Kidney (tissue), 22 donors: ENCODE measurements around the gene WDR48. TPM values are rescaled to one million over a fixed set of nuclear protein-coding genes. Genes with fewer than 3 reads are reported as not detected.

Experiments used
- DNase-seq, 5 donors: peaks; one replicate each; pipeline ENCODE4 v3.0.0-alpha.2; 2013 to 2020
- FAIRE-seq: peaks from 2 replicates; lab custom pipeline; 2012; peaks lifted over from hg19 to GRCh38; lab: Jason Lieb, UNC
- H3K27ac ChIP-seq, 2 donors: one replicate each; pipeline ENCODE4 v1.7.0; 2013; ENCODE audit warnings: low read depth in 2 of 2, low read length in 2 of 2, inconsistent platforms in 1 of 2
- H3K27me3 ChIP-seq: one replicate; pipeline ENCODE4 v1.7.1; 2013; ENCODE audit warnings: low read length, inconsistent platforms; ENCODE audit not compliant: control insufficient read depth, insufficient read depth
- H3K36me3 ChIP-seq, 3 donors: one replicate each; pipeline versions ENCODE4 v1.7.0 to v1.7.1; 2013; ENCODE audit warnings: low read length in 3 of 3, control low read depth in 1 of 3, inconsistent platforms in 1 of 3; ENCODE audit not compliant: insufficient read depth in 3 of 3, control insufficient read depth in 2 of 3
- H3K4me1 ChIP-seq, 3 donors: one replicate each; pipeline versions ENCODE4 v1.7.0 to v1.7.1; 2013; ENCODE audit warnings: low read length in 3 of 3, inconsistent platforms in 1 of 3, low read depth in 1 of 3; ENCODE audit not compliant: control insufficient read depth in 2 of 3, insufficient read depth in 2 of 3
- H3K4me3 ChIP-seq, 3 donors: one replicate each; pipeline versions ENCODE4 v1.7.0 to v1.8.1; 2013; ENCODE audit warnings: low read length in 3 of 3, control low read depth in 1 of 3, inconsistent platforms in 1 of 3
- H3K9ac ChIP-seq, 3 donors: one replicate each; pipeline versions ENCODE4 v1.7.0 to v1.7.1; 2013; ENCODE audit warnings: low read length in 3 of 3, control low read depth in 1 of 3, inconsistent platforms in 1 of 3
- H3K9me3 ChIP-seq, 3 donors: one replicate each; pipeline versions ENCODE4 v1.7.0 to v1.7.1; 2013; ENCODE audit warnings: low read length in 3 of 3, control low read depth in 1 of 3, inconsistent platforms in 1 of 3; ENCODE audit not compliant: control insufficient read depth in 2 of 3, insufficient read depth in 1 of 3
- intact Hi-C: fragments of 100-400 bp; cut with DNase I; formaldehyde crosslinking; loops from one replicate; pipeline ENCODE4 v1.11.1; 2022
- long read RNA-seq, 10 donors: library from polyadenylated mRNA in 1 of 10; unstranded in 1 of 10; transcript quantifications; one replicate each; pipeline ENCODE4 v2.0.0 and lab custom pipeline, GENCODE V29; 2021 to 2026
- polyA plus RNA-seq: library from polyadenylated mRNA; stranded (reverse); fragments of 350-450 nt; fragmentation: Illumina TruSeq; extraction: RNeasy Lipid Tissue Mini Kit (QIAGEN cat#74804); gene quantifications from one replicate; pipeline ENCODE4 v1.2.3, GENCODE V29; 2014; ENCODE audit warnings: low read depth, low replicate concordance; ENCODE audit not compliant: insufficient read depth
- total RNA-seq: library from RNA; stranded (reverse); fragmentation: NEBNext Ultra II Directional; extraction: Animal tissue kit (Norgen Biotek cat#: 25700); gene quantifications from one replicate; pipeline ENCODE4 v1.2.1, GENCODE V29; 2021
- TF ChIP-seq, protein P1 (sequence below): IDR thresholded peaks from 3 replicates; pipeline ENCODE4 v1.5.1; 2012; ENCODE audit warnings: mild to moderate bottlenecking, moderate library complexity, borderline replicate concordance; ENCODE audit not compliant: insufficient read depth; ENCODE audit errors: extremely low read depth
- donor health status: control.
- donor health status: control.
- donor health status: control.
- donor health status: control.
- donor health status: control.
- donor health status: DM: yes; HTN: yes; CAD: no.
- donor health status: Normal renal cell carcinoma (clear cell type).

WDR48 gene
- 48.3 TPM for total RNA-seq
- 21.0 TPM for polyA plus RNA-seq
- long read RNA-seq, donor 1, partial matches to known transcripts, result 0 of 2 reads
- long read RNA-seq, donor 1, other reads (novel, unspliced or antisense), result 0 of 2 reads
- long read RNA-seq, donor 2, transcript WDR48-201 (19 exons, 3,707 nt), result major isoform, 5 of 23 reads
- long read RNA-seq, donor 2, partial matches to known transcripts, result 18 of 23 reads
- long read RNA-seq, donor 2, other reads (novel, unspliced or antisense), result 0 of 23 reads
- long read RNA-seq, donor 3, transcript WDR48-201 (19 exons, 3,707 nt), result major isoform, 5 of 97 reads
- long read RNA-seq, donor 3, partial matches to known transcripts, result 91 of 97 reads
- long read RNA-seq, donor 3, other reads (novel, unspliced or antisense), result 0 of 97 reads
- long read RNA-seq, donor 4, partial matches to known transcripts, result 0 of 3 reads
- long read RNA-seq, donor 4, other reads (novel, unspliced or antisense), result 0 of 3 reads
- long read RNA-seq, donor 5, result 0 reads
- long read RNA-seq, donor 6, partial matches to known transcripts, result 0 of 4 reads
- long read RNA-seq, donor 6, other reads (novel, unspliced or antisense), result 0 of 4 reads
- long read RNA-seq, donor 7, transcript WDR48-201 (19 exons, 3,707 nt), result major isoform, 21 of 40 reads
- long read RNA-seq, donor 7, partial matches to known transcripts, result 3 of 40 reads
- long read RNA-seq, donor 7, other reads (novel, unspliced or antisense), result 16 of 40 reads
- long read RNA-seq, donor 8, partial matches to known transcripts, result 0 of 3 reads
- long read RNA-seq, donor 8, other reads (novel, unspliced or antisense), result 0 of 3 reads
- long read RNA-seq, donor 9, partial matches to known transcripts, result 0 of 2 reads
- long read RNA-seq, donor 9, other reads (novel, unspliced or antisense), result 0 of 2 reads
- long read RNA-seq, donor 10, partial matches to known transcripts, result 5 of 15 reads
- long read RNA-seq, donor 10, other reads (novel, unspliced or antisense), result 10 of 15 reads

GRCh38 chr3:39051649-39052561 lies at the start of gene WDR48, which contains the start of gene SCN11A:
TSS of gene WDR48 (plus strand) at chr3:39052016. CDS start at chr3:39052026, 10 bp downstream.
TSS of gene SCN11A (minus strand) at chr3:39051944. CDS start at chr3:38950362, 101,582 bp downstream.
- Histone ChIP-seq H3K27me3 (no peaks in the 10 kb centered on the region), H3K4me1 (peaks cover 0 to 3% (median 0%) of the 10 kb centered on the region in 3 donors), H3K4me3 (peak within 1 kb of the TSS; percentile 89 to 99 (median 99)), H3K27ac (peak within 1 kb of the TSS; percentile 94 to 97), H3K36me3 (no peaks in the 10 kb centered on the region), H3K9ac (peak within 1 kb of the TSS; percentile 75 to 99 (median 93)), H3K9me3 (no peaks in the 10 kb centered on the region)
- FAIRE-seq, result no peak
- intact Hi-C loops, result no loop called here
- DNase-seq, result peak; percentile 97 to 99 (median 98)
- TF ChIP-seq, protein P1, sequence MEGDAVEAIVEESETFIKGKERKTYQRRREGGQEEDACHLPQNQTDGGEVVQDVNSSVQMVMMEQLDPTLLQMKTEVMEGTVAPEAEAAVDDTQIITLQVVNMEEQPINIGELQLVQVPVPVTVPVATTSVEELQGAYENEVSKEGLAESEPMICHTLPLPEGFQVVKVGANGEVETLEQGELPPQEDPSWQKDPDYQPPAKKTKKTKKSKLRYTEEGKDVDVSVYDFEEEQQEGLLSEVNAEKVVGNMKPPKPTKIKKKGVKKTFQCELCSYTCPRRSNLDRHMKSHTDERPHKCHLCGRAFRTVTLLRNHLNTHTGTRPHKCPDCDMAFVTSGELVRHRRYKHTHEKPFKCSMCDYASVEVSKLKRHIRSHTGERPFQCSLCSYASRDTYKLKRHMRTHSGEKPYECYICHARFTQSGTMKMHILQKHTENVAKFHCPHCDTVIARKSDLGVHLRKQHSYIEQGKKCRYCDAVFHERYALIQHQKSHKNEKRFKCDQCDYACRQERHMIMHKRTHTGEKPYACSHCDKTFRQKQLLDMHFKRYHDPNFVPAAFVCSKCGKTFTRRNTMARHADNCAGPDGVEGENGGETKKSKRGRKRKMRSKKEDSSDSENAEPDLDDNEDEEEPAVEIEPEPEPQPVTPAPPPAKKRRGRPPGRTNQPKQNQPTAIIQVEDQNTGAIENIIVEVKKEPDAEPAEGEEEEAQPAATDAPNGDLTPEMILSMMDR, result no peak

- Histone ChIP-seq H3K9me3 (no peaks in the 10 kb centered on the region), H3K27ac (no peak overlapping the region), H3K36me3 (no peaks in the 10 kb centered on the region), H3K4me3 (no peak overlapping the region), H3K27me3 (no peaks in the 10 kb centered on the region), H3K9ac (no peak overlapping the region), H3K4me1 (no peaks in the 10 kb centered on the region)
- FAIRE-seq (no peak), DNase-seq (no peak)
- intact Hi-C loops, result no loop called here
- TF ChIP-seq, protein P1, result no peak
Observed at GRCh38 chr3:39005295-39005694, 46.5 kb upstream of the WDR48 start.

GRCh38 chr3:39011191-39011736 lies 40.6 kb upstream of the WDR48 start:
- Histone ChIP-seq H3K4me1 (no peaks in the 10 kb centered on the region), H3K27ac (no peak overlapping the region), H3K4me3 (no peak overlapping the region), H3K36me3 (no peaks in the 10 kb centered on the region), H3K9ac (no peak overlapping the region), H3K27me3 (no peaks in the 10 kb centered on the region), H3K9me3 (no peaks in the 10 kb centered on the region)
- TF ChIP-seq, protein P1, result no peak
- DNase-seq (no peak), FAIRE-seq (no peak)
- intact Hi-C loops, result no loop called here
